GM10248 (cell line): ENCODE results near the gene SYT2.
"Not testable (repeated sequence)": the region's sequence is repeated elsewhere in the genome, so short reads cannot be mapped to it uniquely, and the experiment has no call there.

ENCODE experiments used
- CTCF ChIA-PET: fragments of 300-600 bp; sonication (Branson Sonifier 250); formaldehyde crosslinking; extraction: SDS; loops from one replicate; lab custom pipeline; 2021; ENCODE audit warnings: antibody characterized with exemption; lab: Yijun Ruan, JAX
- POLR2A ChIA-PET: fragments of 350-650 bp; sonication (Branson Sonifier 250); formaldehyde crosslinking; extraction: SDS; loops from one replicate; lab custom pipeline; 2020; ENCODE audit warnings: antibody characterized with exemption; lab: Yijun Ruan, JAX
- DNase-seq: peaks from one replicate; pipeline ENCODE4 v3.0.0; 2012; ENCODE audit errors: extremely low spot score
- CTCF ChIP-seq: IDR thresholded peaks from 2 replicates; pipeline ENCODE4 v1.5.1; 2012; ENCODE audit warnings: mild to moderate bottlenecking, low read depth; ENCODE audit errors: extremely low read depth, missing control alignments, control extremely low read depth

The SYT2 gene

GRCh38 chr1:202716654-202717053 lies 6.4 kb upstream of the SYT2 start:
- POLR2A ChIA-PET = no interaction called here

GRCh38 chr1:202714202-202714601 lies 3.9 kb upstream of the SYT2 start:
- POLR2A ChIA-PET, DNase-seq: not testable (repeated sequence)
- CTCF ChIA-PET = interaction anchor here (1.3 to 1.5 kb wide), 2 partner anchors 14 to 250 kb away, joined by 4 read pairs; no protein-coding TSS in a partner anchor

More at GRCh38 chr1:202716654-202717053, 6.4 kb upstream of the SYT2 start:
- CTCF ChIA-PET = interaction anchor here (0.9 to 5.4 kb wide), 4 partner anchors 8 to 524 kb away, joined by 3 to 35 read pairs (median 4); partner anchors contain the start of gene LGR6
- no peak for TF ChIP-seq CTCF
- DNase-seq = no peak

GRCh38 chr1:202713110-202713509 lies 2.9 kb upstream of the SYT2 start:
- no peak for DNase-seq
- TF ChIP-seq CTCF = no peak
- ChIA-PET POLR2A (no interaction called here), CTCF (interaction anchor here (0.7 to 1.5 kb wide), 4 partner anchors 10 to 15 kb away, joined by 3 to 4 read pairs (median 3); no protein-coding TSS in a partner anchor)

GRCh38 chr1:202711949-202712635 lies 1.8 kb upstream of the SYT2 start:
- DNase-seq = no peak
- CTCF ChIA-PET = interaction anchor here (0.7 to 1.3 kb wide), 2 partner anchors 9 to 13 kb away, joined by 3 read pairs; no protein-coding TSS in a partner anchor
- TF ChIP-seq CTCF = no peak
- POLR2A ChIA-PET = no interaction called here

- DNase-seq = no peak
- ChIA-PET CTCF (interaction anchor here (2.0 kb wide), 1 partner anchor 10 kb away, joined by 14 read pairs; no protein-coding TSS in a partner anchor), POLR2A (no interaction called here)
- TF ChIP-seq CTCF = no peak
These were observed 795 bp downstream of the SYT2 start for GRCh38 chr1:202709276-202710041.

GRCh38 chr1:202708456-202709275 lies 1.6 kb downstream of the SYT2 start:
- no peak for DNase-seq
- ChIA-PET CTCF (interaction anchor here (1.5 to 2.0 kb wide), 2 partner anchors 11 to 516 kb away, joined by 4 to 14 read pairs; partner anchors contain the start of gene LGR6), POLR2A (no interaction called here)
- TF ChIP-seq CTCF = no peak
